H9 (cell line): ENCODE data around the gene OR6J1. TPM values are rescaled to one million over a fixed set of nuclear protein-coding genes. Genes with fewer than 3 reads are reported as not detected.
"Not testable (repeated sequence)": the region's sequence is repeated elsewhere in the genome, so short reads cannot be mapped to it uniquely, and the experiment has no call there.

ENCODE experiments used
- DNase-seq: peaks from one replicate; pipeline ENCODE4 v3.0.0-alpha.2; 2017
- H2AFZ ChIP-seq: one replicate; pipeline ENCODE4 v1.6.1; 2013; ENCODE audit warnings: mild to moderate bottlenecking, low read length, control low read depth, moderate library complexity
- H2AK5ac ChIP-seq: 2 replicates; pipeline ENCODE4 v1.6.1; 2013; ENCODE audit warnings: low read length, control low read depth, mixed read lengths; ENCODE audit not compliant: insufficient read length
- H2BK120ac ChIP-seq: one replicate; pipeline ENCODE4 v1.6.1; 2013; ENCODE audit warnings: low read depth, mild to moderate bottlenecking, low read length, control low read depth, inconsistent platforms; ENCODE audit not compliant: poor library complexity, severe bottlenecking
- H2BK12ac ChIP-seq: 2 replicates; pipeline ENCODE4 v1.6.1; 2013; ENCODE audit warnings: low read length, control low read depth, mixed read lengths, low read depth; ENCODE audit not compliant: insufficient read length
- H2BK15ac ChIP-seq: 2 replicates; pipeline ENCODE4 v1.6.1; 2013; ENCODE audit warnings: low read depth, low read length, control low read depth
- H2BK20ac ChIP-seq: one replicate; pipeline ENCODE4 v1.6.1; 2013; ENCODE audit warnings: low read depth, mild to moderate bottlenecking, low read length, control low read depth, inconsistent platforms; ENCODE audit not compliant: poor library complexity, severe bottlenecking
- H2BK5ac ChIP-seq: 2 replicates; pipeline ENCODE4 v1.6.1; 2013; ENCODE audit warnings: low read length, control low read depth, mixed read lengths; ENCODE audit not compliant: insufficient read length
- H3K14ac ChIP-seq: 2 replicates; pipeline ENCODE4 v1.6.1; 2013; ENCODE audit warnings: low read length, control low read depth; ENCODE audit not compliant: insufficient read depth
- H3K18ac ChIP-seq: 2 replicates; pipeline ENCODE4 v1.6.1; 2013; ENCODE audit warnings: low read depth, mild to moderate bottlenecking, mixed read lengths, low read length, control low read depth; ENCODE audit not compliant: insufficient read length
- H3K23ac ChIP-seq: 2 replicates; pipeline ENCODE4 v1.6.1; 2013; ENCODE audit warnings: low read length, control low read depth, mixed read lengths, low read depth; ENCODE audit not compliant: insufficient read length
- H3K23me2 ChIP-seq: 2 replicates; pipeline ENCODE4 v1.6.1; 2013; ENCODE audit warnings: low read depth, mild to moderate bottlenecking, mixed read lengths, low read length, control low read depth; ENCODE audit not compliant: insufficient read length, poor library complexity, severe bottlenecking
- H3K27ac ChIP-seq: 2 replicates; pipeline ENCODE4 v1.5.1; 2013; ENCODE audit warnings: low read length, control low read depth, mixed read lengths, low read depth; ENCODE audit not compliant: insufficient read length
- H3K27me3 ChIP-seq: 2 replicates; pipeline ENCODE4 v1.6.1; 2013; ENCODE audit warnings: low read length, control low read depth, inconsistent platforms; ENCODE audit not compliant: insufficient read depth
- H3K4ac ChIP-seq: 2 replicates; pipeline ENCODE4 v1.6.1; 2013; ENCODE audit warnings: low read depth, mild to moderate bottlenecking, control low read depth, inconsistent platforms, low read length, moderate library complexity
- H3K4me1 ChIP-seq: 2 replicates; pipeline ENCODE4 v1.6.1; 2013; ENCODE audit warnings: low read length, control low read depth, inconsistent platforms; ENCODE audit not compliant: insufficient read depth
- H3K4me2 ChIP-seq: 2 replicates; pipeline ENCODE4 v1.6.1; 2013; ENCODE audit warnings: low read length, control low read depth, mixed read lengths; ENCODE audit not compliant: insufficient read length, insufficient read depth
- H3K56ac ChIP-seq: 2 replicates; pipeline ENCODE4 v1.6.1; 2013; ENCODE audit warnings: low read depth, mild to moderate bottlenecking, mixed read lengths, low read length, control low read depth; ENCODE audit not compliant: insufficient read length
- H3K79me1 ChIP-seq: 2 replicates; pipeline ENCODE4 v1.6.1; 2013; ENCODE audit warnings: low read depth, mild to moderate bottlenecking, moderate library complexity, low read length, control low read depth, inconsistent platforms; ENCODE audit not compliant: insufficient read depth, poor library complexity, severe bottlenecking
- H3K79me2 ChIP-seq: 2 replicates; pipeline ENCODE4 v1.6.1; 2013; ENCODE audit warnings: low read length, control low read depth, inconsistent platforms; ENCODE audit not compliant: insufficient read depth
- H3K9ac ChIP-seq: 2 replicates; pipeline ENCODE4 v1.6.1; 2013; ENCODE audit warnings: low read length, control low read depth, mixed read lengths; ENCODE audit not compliant: insufficient read length; ENCODE audit errors: extremely low read depth
- H3K9me3 ChIP-seq: one replicate; pipeline ENCODE4 v1.6.1; 2013; ENCODE audit warnings: low read depth, low read length, inconsistent platforms; ENCODE audit not compliant: control insufficient read depth
- H3T11ph ChIP-seq: one replicate; pipeline ENCODE4 v1.6.1; 2013; ENCODE audit warnings: mild to moderate bottlenecking, low read length, control low read depth, inconsistent platforms
- H4K20me1 ChIP-seq: one replicate; pipeline ENCODE4 v1.6.1; 2013; ENCODE audit not compliant: control insufficient read depth, insufficient read length, insufficient read depth
- H4K5ac ChIP-seq: 2 replicates; pipeline ENCODE4 v1.6.1; 2013; ENCODE audit warnings: low read depth, mild to moderate bottlenecking, mixed read lengths, low read length, control low read depth; ENCODE audit not compliant: insufficient read length
- H4K8ac ChIP-seq: replicated peaks from 2 replicates; pipeline ENCODE4 v1.6.1; 2013; ENCODE audit warnings: low read length, control low read depth, mixed read lengths, low read depth; ENCODE audit not compliant: insufficient read length
- H4K91ac ChIP-seq: 2 replicates; pipeline ENCODE4 v1.6.1; 2013; ENCODE audit warnings: low read depth, mild to moderate bottlenecking, moderate library complexity, mixed read lengths, low read length, control low read depth; ENCODE audit not compliant: insufficient read length
- H3K27ac Mint-ChIP-seq, 3 experiments: 2 replicates in 2 of 3; 3 replicates in 1 of 3; pipeline ENCODE4 v1.8.0; 2020 to 2021; ENCODE audit warnings: mixed read lengths in 3 of 3, mild to moderate bottlenecking in 1 of 3, moderate library complexity in 1 of 3
- H3K27me3 Mint-ChIP-seq: 2 replicates; pipeline ENCODE4 v1.8.0; 2021; ENCODE audit warnings: low read depth, mild to moderate bottlenecking, moderate library complexity, mixed read lengths
- H3K36me3 Mint-ChIP-seq, 3 experiments: 2 replicates in 2 of 3; 3 replicates in 1 of 3; pipeline ENCODE4 v1.8.0; 2020 to 2021; ENCODE audit warnings: low read depth in 3 of 3, mixed read lengths in 3 of 3; ENCODE audit not compliant: insufficient read depth in 1 of 3
- H3K4me1 Mint-ChIP-seq, 2 experiments: 2 replicates each; pipeline ENCODE4 v1.8.0; 2020; ENCODE audit warnings: mixed read lengths in 2 of 2
- H3K4me3 Mint-ChIP-seq, 2 experiments: 2 replicates in 1 of 2; 3 replicates in 1 of 2; pipeline ENCODE4 v1.8.0; 2020 to 2021; ENCODE audit warnings: mild to moderate bottlenecking in 2 of 2, mixed read lengths in 2 of 2, moderate library complexity in 1 of 2
- H3K9me3 Mint-ChIP-seq, 2 experiments: 2 replicates in 1 of 2; 3 replicates in 1 of 2; pipeline ENCODE4 v1.8.0; 2020; ENCODE audit warnings: mild to moderate bottlenecking in 2 of 2, mixed read lengths in 2 of 2, moderate library complexity in 1 of 2
- WGBS: extraction: QIAGEN DNeasy Blood & Tissue Kit; methylation state at CpG from one replicate; pipeline ENCODE4 v1.1.7; 2013; ENCODE audit warnings: missing lambda C conversion rate, low lambda C conversion rate, mixed read lengths; ENCODE audit not compliant: insufficient read length; ENCODE audit errors: extremely low coverage; 5-methylcytosine and 5-hydroxymethylcytosine counted together
- total RNA-seq: library from RNA; stranded (reverse); gene quantifications from 2 replicates; pipeline ENCODE4 v1.2.1, GENCODE V29; 2021
- TF ChIP-seq, protein P1 (sequence below): fragments of 200-600 bp; sonication (generic); conservative IDR thresholded peaks from 3 replicates; pipeline ENCODE4 v1.8.0; 2021; ENCODE audit warnings: antibody characterized with exemption, mild to moderate bottlenecking

The OR6J1 gene
- total RNA-seq, 1 experiment from 2014 or later = not detected

GRCh38 chr14:22640192-22640591 is 4.0 kb downstream of the OR6J1 start:
- no peak overlapping the region for H3K18ac ChIP-seq
- H3K4me2 ChIP-seq = no peak overlapping the region
- no peaks in the 10 kb centered on the region for H4K20me1 ChIP-seq
- H2BK20ac ChIP-seq = no peak overlapping the region
- no peaks in the 10 kb centered on the region for H3K79me1 ChIP-seq
- H3K23me2 ChIP-seq = no peaks in the 10 kb centered on the region
- H3K9me3 ChIP-seq = no peaks in the 10 kb centered on the region
- H3K9ac ChIP-seq = no peak overlapping the region
- no peaks in the 10 kb centered on the region for H3K4me1 ChIP-seq
- H3T11ph ChIP-seq = no peak overlapping the region
- H3K4me1 Mint-ChIP-seq = no peaks in the 10 kb centered on the region
- H3K4me3 Mint-ChIP-seq = no peak overlapping the region
- H4K8ac ChIP-seq = no peak overlapping the region
- no peak overlapping the region for H2BK120ac ChIP-seq
- no peak overlapping the region for H2AFZ ChIP-seq
- no peak overlapping the region for H2BK5ac ChIP-seq
- peaks cover 12 to 16% of the 10 kb centered on the region in 2 experiments for H3K9me3 Mint-ChIP-seq
- no peak overlapping the region for H4K5ac ChIP-seq
- no peaks in the 10 kb centered on the region for H3K27me3 ChIP-seq
- no peak overlapping the region for H3K14ac ChIP-seq
- H3K79me2 ChIP-seq = no peaks in the 10 kb centered on the region
- TF ChIP-seq, protein P1, sequence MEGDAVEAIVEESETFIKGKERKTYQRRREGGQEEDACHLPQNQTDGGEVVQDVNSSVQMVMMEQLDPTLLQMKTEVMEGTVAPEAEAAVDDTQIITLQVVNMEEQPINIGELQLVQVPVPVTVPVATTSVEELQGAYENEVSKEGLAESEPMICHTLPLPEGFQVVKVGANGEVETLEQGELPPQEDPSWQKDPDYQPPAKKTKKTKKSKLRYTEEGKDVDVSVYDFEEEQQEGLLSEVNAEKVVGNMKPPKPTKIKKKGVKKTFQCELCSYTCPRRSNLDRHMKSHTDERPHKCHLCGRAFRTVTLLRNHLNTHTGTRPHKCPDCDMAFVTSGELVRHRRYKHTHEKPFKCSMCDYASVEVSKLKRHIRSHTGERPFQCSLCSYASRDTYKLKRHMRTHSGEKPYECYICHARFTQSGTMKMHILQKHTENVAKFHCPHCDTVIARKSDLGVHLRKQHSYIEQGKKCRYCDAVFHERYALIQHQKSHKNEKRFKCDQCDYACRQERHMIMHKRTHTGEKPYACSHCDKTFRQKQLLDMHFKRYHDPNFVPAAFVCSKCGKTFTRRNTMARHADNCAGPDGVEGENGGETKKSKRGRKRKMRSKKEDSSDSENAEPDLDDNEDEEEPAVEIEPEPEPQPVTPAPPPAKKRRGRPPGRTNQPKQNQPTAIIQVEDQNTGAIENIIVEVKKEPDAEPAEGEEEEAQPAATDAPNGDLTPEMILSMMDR = no peak
- DNase-seq = no peak
- H2BK12ac ChIP-seq = no peak overlapping the region
- no peak overlapping the region for H2BK15ac ChIP-seq
- peaks cover 1% of the 10 kb centered on the region; the same call in 1 of the 2 replicates for H3K27me3 Mint-ChIP-seq
- H3K36me3 Mint-ChIP-seq = peaks cover 2 to 15% (median 4%) of the 10 kb centered on the region in 3 experiments; a peak in 6 of 7 replicates
- H3K56ac ChIP-seq = no peak overlapping the region
- no peak overlapping the region for H3K27ac ChIP-seq
- no peak overlapping the region for H2AK5ac ChIP-seq
- H4K91ac ChIP-seq = no peak overlapping the region
- H3K27ac Mint-ChIP-seq = no peak overlapping the region
- H3K23ac ChIP-seq = no peak overlapping the region
- no peak overlapping the region for H3K4ac ChIP-seq

- not testable (repeated sequence) for H3K4ac ChIP-seq, H3K4me2 ChIP-seq, H4K91ac ChIP-seq, H3K9ac ChIP-seq, H3K56ac ChIP-seq, H3K4me3 Mint-ChIP-seq, H2BK20ac ChIP-seq, H3T11ph ChIP-seq, H3K23ac ChIP-seq, H4K8ac ChIP-seq, H3K27me3 ChIP-seq, H3K4me1 ChIP-seq, H3K9me3 ChIP-seq, H4K20me1 ChIP-seq, H3K14ac ChIP-seq, H3K4me1 Mint-ChIP-seq, H2BK120ac ChIP-seq, H3K18ac ChIP-seq, H2AFZ ChIP-seq, H3K23me2 ChIP-seq, H3K27me3 Mint-ChIP-seq, H4K5ac ChIP-seq, H2BK5ac ChIP-seq, H3K79me1 ChIP-seq, H2BK12ac ChIP-seq, H2BK15ac ChIP-seq, H3K27ac Mint-ChIP-seq, H3K27ac ChIP-seq, H2AK5ac ChIP-seq, DNase-seq, H3K79me2 ChIP-seq
- no CpG with 5 or more reads among the region's 1 CpG for WGBS
- H3K36me3 Mint-ChIP-seq = peaks cover 2 to 23% (median 4%) of the 10 kb centered on the region in 3 experiments
- H3K9me3 Mint-ChIP-seq = peaks cover 34 to 38% of the 10 kb centered on the region in 2 experiments
Observed at GRCh38 chr14:22635980-22636379, 8.2 kb downstream of the OR6J1 start.
